ENCODE measurements around the gene SEMA3C. TPM values are rescaled to one million over a fixed set of nuclear protein-coding genes. Genes with fewer than 3 reads are reported as not detected.

SEMA3C gene
- total and polyA plus RNA-seq, 5 donors from 2014 or later, result 1.2 TPM; not detected in 4

DNA sequence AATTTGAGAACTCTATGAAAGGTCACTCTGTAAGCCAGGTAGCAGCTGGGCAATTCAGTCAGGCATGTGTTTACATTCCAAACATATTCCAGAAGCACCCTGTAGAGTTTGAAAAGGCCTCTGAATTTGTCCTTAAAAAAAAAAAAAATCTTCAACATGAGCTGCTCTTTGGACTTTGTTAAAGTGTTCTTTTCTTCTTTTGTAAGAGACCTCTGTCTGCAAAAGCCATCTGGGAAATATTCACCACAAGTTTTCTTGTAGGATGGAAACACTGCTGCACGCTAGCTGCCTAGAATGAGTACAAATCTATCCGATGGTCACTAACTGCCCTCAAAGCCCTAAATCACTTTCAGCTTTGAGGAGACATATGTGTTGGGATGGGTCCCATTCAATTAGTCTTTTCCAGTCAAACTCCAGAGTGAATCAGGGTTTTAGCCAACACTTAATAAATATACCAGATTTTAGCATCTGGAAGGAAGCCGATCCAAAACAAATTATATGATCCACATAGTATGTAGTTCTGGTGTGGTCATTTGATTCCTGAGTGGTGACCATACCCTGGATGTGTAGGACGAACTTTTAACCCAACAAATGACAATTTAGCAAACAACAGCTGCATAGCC, 194.5 kb downstream of the SEMA3C start:
- H3K4me1 Mint-ChIP-seq, result no peaks in the 10 kb centered on the region
- H3K27me3 ChIP-seq (ENCODE audit: control insufficient read depth, insufficient read depth, low read length), result no peaks in the 10 kb centered on the region
- no peak for ATAC-seq (ENCODE audit: low read depth in 2 of 2)

DNA sequence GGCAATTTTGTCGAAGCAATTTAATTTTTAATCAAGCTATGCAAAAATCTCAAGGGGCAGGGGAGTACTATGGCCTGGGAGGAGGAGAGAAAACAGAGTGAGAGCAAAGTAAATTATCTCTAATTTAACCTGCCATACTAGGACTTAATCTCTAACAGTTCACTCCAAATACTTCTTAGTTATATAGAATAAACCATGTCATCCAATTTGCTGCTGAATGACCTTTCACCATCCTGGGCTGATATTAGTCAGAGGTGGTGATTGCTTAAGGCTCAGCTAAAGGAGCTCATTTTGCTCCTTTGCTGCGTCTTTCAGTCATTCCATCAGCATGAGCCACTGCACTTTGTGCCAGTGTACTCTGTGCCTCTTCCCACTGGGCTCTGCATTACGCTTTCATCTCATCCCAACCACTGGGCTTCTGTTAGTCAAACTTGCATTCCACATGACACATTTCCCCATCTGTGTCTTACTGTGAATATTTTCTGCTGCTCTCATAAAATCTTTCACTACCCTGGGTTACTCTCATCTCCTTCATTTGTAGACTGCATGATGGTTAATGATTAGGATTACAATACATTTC, 196.1 kb downstream of the SEMA3C start:
- ATAC-seq (ENCODE audit: low read depth in 2 of 2), result no peak

More for the DNA sequence above, 194.5 kb downstream of the SEMA3C start:
- Histone ChIP-seq H3K36me3 (ENCODE audit: control insufficient read depth, insufficient read depth, low read length) (no peaks in the 10 kb centered on the region), H3K4me3 (ENCODE audit: low read depth, low read length) (no peak overlapping the region), H3K4me1 (ENCODE audit: control insufficient read depth, insufficient read depth, low read length, poor library complexity, severe bottlenecking) (no peaks in the 10 kb centered on the region), H3K27ac (ENCODE audit: insufficient read depth, low read length, poor library complexity, severe bottlenecking) (no peak overlapping the region), H3K9me3 (ENCODE audit: control insufficient read depth in 2 of 2, low read length in 2 of 2) (peaks cover 0 to 5% of the 10 kb centered on the region in 2 experiments)
- Mint-ChIP-seq H3K36me3 (no peaks in the 10 kb centered on the region), H3K9me3 (peaks cover 0 to 6% (median 3%) of the 10 kb centered on the region in 7 donors), H3K4me3 (no peak overlapping the region), H3K27ac (no peak overlapping the region), H3K27me3 (no peaks in the 10 kb centered on the region)
- DNase-seq, result no peak

DNA sequence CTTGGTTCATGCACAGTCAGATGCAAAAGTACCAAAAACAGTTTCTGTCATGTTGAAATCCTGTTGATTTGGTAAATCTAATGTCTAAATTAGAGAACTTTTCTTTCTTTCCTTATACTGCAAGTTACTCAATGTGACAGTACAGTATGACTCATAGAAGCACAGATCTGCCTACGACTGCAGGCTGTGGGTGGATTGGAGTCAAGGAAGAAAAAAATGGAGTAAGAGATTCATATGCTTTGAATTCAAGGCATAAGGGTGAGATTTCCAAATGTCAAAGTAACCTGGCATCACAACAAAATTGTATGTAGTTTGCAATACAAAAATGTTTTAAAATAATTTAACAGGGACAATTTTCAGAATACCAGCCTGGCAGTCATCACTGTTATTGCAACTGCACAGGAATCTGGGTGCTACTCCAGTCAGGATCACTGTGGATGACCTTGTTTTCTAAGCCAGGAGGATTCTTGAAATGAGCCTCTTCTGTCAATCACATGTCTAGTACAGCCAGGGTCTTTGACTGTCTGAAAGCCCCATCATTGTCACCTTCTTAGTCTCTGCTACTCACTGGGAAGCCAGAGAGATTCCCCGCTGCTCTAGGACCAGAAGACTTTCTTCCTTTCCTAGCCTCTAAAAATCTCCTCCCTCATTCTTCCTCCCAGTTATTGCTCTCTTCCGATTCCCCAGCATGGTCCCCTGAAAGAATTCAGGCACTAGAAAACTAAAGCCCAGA, 196.8 kb downstream of the SEMA3C start:
- Mint-ChIP-seq H3K9me3 (peaks cover 0 to 6% (median 3%) of the 10 kb centered on the region in 7 donors), H3K27ac (no peak overlapping the region), H3K4me3 (no peak overlapping the region), H3K27me3 (no peaks in the 10 kb centered on the region), H3K4me1 (no peaks in the 10 kb centered on the region), H3K36me3 (no peaks in the 10 kb centered on the region)
- DNase-seq (no peak), ATAC-seq (ENCODE audit: low read depth in 2 of 2) (no peak)
- Histone ChIP-seq H3K4me1 (ENCODE audit: control insufficient read depth, insufficient read depth, low read length, poor library complexity, severe bottlenecking) (no peaks in the 10 kb centered on the region), H3K27ac (ENCODE audit: insufficient read depth, low read length, poor library complexity, severe bottlenecking) (no peak overlapping the region), H3K9me3 (ENCODE audit: control insufficient read depth in 2 of 2, low read length in 2 of 2) (peaks cover 0 to 2% of the 10 kb centered on the region in 2 experiments), H3K4me3 (ENCODE audit: low read depth, low read length) (no peak overlapping the region), H3K27me3 (ENCODE audit: control insufficient read depth, insufficient read depth, low read length) (no peaks in the 10 kb centered on the region), H3K36me3 (ENCODE audit: control insufficient read depth, insufficient read depth, low read length) (no peaks in the 10 kb centered on the region)

More for the DNA sequence above, 196.1 kb downstream of the SEMA3C start:
- Mint-ChIP-seq H3K27me3 (no peaks in the 10 kb centered on the region), H3K27ac (no peak overlapping the region), H3K9me3 (peaks cover 0 to 6% (median 3%) of the 10 kb centered on the region in 7 donors), H3K36me3 (no peaks in the 10 kb centered on the region), H3K4me3 (no peak overlapping the region), H3K4me1 (no peaks in the 10 kb centered on the region)
- H3K4me3 ChIP-seq (ENCODE audit: low read depth, low read length), result no peak overlapping the region
- H3K9me3 ChIP-seq (ENCODE audit: control insufficient read depth in 2 of 2, low read length in 2 of 2), result peaks cover 0 to 5% of the 10 kb centered on the region in 2 experiments
- no peak for DNase-seq
- no peaks in the 10 kb centered on the region for H3K27me3 ChIP-seq (ENCODE audit: control insufficient read depth, insufficient read depth, low read length)
- no peaks in the 10 kb centered on the region for H3K36me3 ChIP-seq (ENCODE audit: control insufficient read depth, insufficient read depth, low read length)
- no peak overlapping the region for H3K27ac ChIP-seq (ENCODE audit: insufficient read depth, low read length, poor library complexity, severe bottlenecking)
- no peaks in the 10 kb centered on the region for H3K4me1 ChIP-seq (ENCODE audit: control insufficient read depth, insufficient read depth, low read length, poor library complexity, severe bottlenecking)

DNA sequence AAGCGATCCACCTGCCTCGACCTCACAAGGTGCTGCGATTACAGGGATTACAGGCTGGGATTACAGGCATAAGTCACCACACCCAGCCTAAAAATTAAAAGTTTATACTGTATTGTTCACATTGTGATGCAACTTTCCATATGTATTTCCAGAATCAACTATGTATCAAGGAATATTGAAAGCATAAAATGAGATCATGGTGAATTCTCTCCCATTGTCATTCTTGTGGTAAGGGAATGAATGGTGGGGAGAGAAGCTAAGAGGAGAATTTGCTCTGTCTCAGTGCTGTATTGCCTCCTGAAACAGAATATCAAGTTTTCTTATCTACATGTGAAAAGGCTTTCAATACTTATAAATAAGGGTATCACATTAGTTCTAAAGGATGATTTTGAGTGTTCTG, 198.7 kb downstream of the SEMA3C start:
- no peaks in the 10 kb centered on the region for H3K36me3 Mint-ChIP-seq

DNA sequence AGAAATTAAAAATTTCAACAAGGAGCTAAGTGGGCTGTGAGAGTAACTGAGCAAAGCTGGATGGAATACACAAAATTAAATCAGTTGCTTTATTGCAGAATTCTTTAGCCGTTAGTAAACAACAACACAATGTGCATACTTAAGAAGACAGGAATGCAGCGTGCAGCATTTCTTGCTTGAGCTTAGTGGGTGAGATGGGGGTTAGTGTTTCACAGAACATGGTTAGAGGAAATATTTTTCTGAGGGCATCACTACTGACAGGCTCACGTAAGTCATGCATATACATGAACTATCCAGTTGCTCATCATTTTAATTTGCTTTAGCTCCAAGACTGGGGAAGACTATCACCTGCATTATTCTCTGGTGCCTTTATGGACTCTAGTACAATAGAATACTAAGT, 199.6 kb downstream of the SEMA3C start:
- H3K27ac Mint-ChIP-seq, result no peak overlapping the region
- no peaks in the 10 kb centered on the region for H3K36me3 Mint-ChIP-seq
- no peaks in the 10 kb centered on the region for H3K4me1 Mint-ChIP-seq
- Histone ChIP-seq H3K4me1 (ENCODE audit: control insufficient read depth, insufficient read depth, low read length, poor library complexity, severe bottlenecking) (no peaks in the 10 kb centered on the region), H3K4me3 (ENCODE audit: low read depth, low read length) (no peak overlapping the region), H3K36me3 (ENCODE audit: control insufficient read depth, insufficient read depth, low read length) (no peaks in the 10 kb centered on the region), H3K27me3 (ENCODE audit: control insufficient read depth, insufficient read depth, low read length) (no peaks in the 10 kb centered on the region), H3K27ac (ENCODE audit: insufficient read depth, low read length, poor library complexity, severe bottlenecking) (no peak overlapping the region), H3K9me3 (ENCODE audit: control insufficient read depth in 2 of 2, low read length in 2 of 2) (peaks cover 0 to 2% of the 10 kb centered on the region in 2 experiments)
- H3K27me3 Mint-ChIP-seq, result no peaks in the 10 kb centered on the region
- H3K4me3 Mint-ChIP-seq, result no peak overlapping the region
- no peak for DNase-seq
- peaks cover 0 to 6% (median 2%) of the 10 kb centered on the region in 7 donors for H3K9me3 Mint-ChIP-seq
- no peak for ATAC-seq (ENCODE audit: low read depth in 2 of 2)

More for the DNA sequence above, 198.7 kb downstream of the SEMA3C start:
- no peak for DNase-seq
- H3K4me1 Mint-ChIP-seq, result no peaks in the 10 kb centered on the region
- H3K9me3 ChIP-seq (ENCODE audit: control insufficient read depth in 2 of 2, low read length in 2 of 2), result peaks cover 0 to 2% of the 10 kb centered on the region in 2 experiments
- no peaks in the 10 kb centered on the region for H3K4me1 ChIP-seq (ENCODE audit: control insufficient read depth, insufficient read depth, low read length, poor library complexity, severe bottlenecking)
- no peak overlapping the region for H3K27ac ChIP-seq (ENCODE audit: insufficient read depth, low read length, poor library complexity, severe bottlenecking)
- ATAC-seq (ENCODE audit: low read depth in 2 of 2), result no peak
- H3K4me3 ChIP-seq (ENCODE audit: low read depth, low read length), result no peak overlapping the region
- H3K27me3 Mint-ChIP-seq, result no peaks in the 10 kb centered on the region
- H3K36me3 ChIP-seq (ENCODE audit: control insufficient read depth, insufficient read depth, low read length), result no peaks in the 10 kb centered on the region
- no peak overlapping the region for H3K4me3 Mint-ChIP-seq
- H3K27me3 ChIP-seq (ENCODE audit: control insufficient read depth, insufficient read depth, low read length), result no peaks in the 10 kb centered on the region
- peaks cover 0 to 6% (median 2%) of the 10 kb centered on the region in 7 donors for H3K9me3 Mint-ChIP-seq
- H3K27ac Mint-ChIP-seq, result no peak overlapping the region

DNA sequence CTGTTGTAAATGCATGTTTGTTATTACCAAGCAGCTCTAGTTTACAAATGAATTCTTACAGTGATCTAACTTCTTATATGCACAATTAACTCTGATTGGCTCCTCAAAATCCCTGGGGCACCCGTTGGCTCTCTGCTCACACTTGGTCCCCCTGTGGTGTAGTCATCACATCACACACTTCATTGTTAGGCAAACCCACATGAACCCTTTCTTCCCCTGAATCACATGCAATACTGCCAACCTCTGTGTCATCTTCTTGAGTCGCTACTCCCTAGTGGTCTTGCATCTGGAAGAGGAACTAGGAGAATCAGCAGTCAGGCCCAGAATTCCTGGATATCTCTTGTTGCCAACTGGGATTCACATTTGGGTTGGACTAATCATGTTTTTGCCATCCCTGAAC, 207.3 kb downstream of the SEMA3C start:
- Histone ChIP-seq H3K27ac (ENCODE audit: insufficient read depth, low read length, poor library complexity, severe bottlenecking) (no peak overlapping the region), H3K36me3 (ENCODE audit: control insufficient read depth, insufficient read depth, low read length) (no peaks in the 10 kb centered on the region), H3K27me3 (ENCODE audit: control insufficient read depth, insufficient read depth, low read length) (no peaks in the 10 kb centered on the region), H3K4me1 (ENCODE audit: control insufficient read depth, insufficient read depth, low read length, poor library complexity, severe bottlenecking) (no peaks in the 10 kb centered on the region), H3K9me3 (ENCODE audit: control insufficient read depth in 2 of 2, low read length in 2 of 2) (no peaks in the 10 kb centered on the region), H3K4me3 (ENCODE audit: low read depth, low read length) (no peak overlapping the region)
- Mint-ChIP-seq H3K27me3 (no peaks in the 10 kb centered on the region), H3K4me1 (no peaks in the 10 kb centered on the region), H3K4me3 (no peak overlapping the region), H3K9me3 (peaks cover 0 to 13% (median 3%) of the 10 kb centered on the region in 7 donors), H3K36me3 (no peaks in the 10 kb centered on the region), H3K27ac (no peak overlapping the region)
- no peak for ATAC-seq (ENCODE audit: low read depth in 2 of 2)
- no peak for DNase-seq

DNA sequence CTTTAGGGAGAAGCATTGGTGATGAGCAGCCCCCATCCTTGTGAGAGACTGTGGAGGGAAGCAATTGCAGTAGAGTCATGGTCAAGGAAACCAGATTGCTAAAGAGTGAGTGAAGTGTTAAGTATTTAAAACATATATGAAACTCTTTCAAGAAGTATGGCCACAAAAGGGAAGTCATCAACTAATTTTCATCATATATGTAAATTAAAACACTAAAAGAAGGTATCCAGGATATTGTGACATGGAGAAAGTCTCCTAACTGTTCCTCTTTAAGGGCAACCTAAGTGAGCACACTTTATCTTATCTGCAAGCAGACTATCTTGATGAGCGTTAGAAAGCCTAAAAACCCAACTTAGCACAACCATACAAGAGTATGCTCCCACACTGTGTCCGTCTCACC, 210.7 kb downstream of the SEMA3C start:
- no peaks in the 10 kb centered on the region for H3K9me3 ChIP-seq (ENCODE audit: control insufficient read depth in 2 of 2, low read length in 2 of 2)
- H3K36me3 ChIP-seq (ENCODE audit: control insufficient read depth, insufficient read depth, low read length), result no peaks in the 10 kb centered on the region
- no peaks in the 10 kb centered on the region for H3K4me1 ChIP-seq (ENCODE audit: control insufficient read depth, insufficient read depth, low read length, poor library complexity, severe bottlenecking)
- Mint-ChIP-seq H3K9me3 (peaks cover 0 to 13% (median 6%) of the 10 kb centered on the region in 7 donors), H3K4me3 (no peak overlapping the region), H3K36me3 (no peaks in the 10 kb centered on the region), H3K27ac (no peak overlapping the region), H3K27me3 (no peaks in the 10 kb centered on the region), H3K4me1 (no peaks in the 10 kb centered on the region)
- no peak for ATAC-seq (ENCODE audit: low read depth in 2 of 2)
- DNase-seq, result no peak
- H3K4me3 ChIP-seq (ENCODE audit: low read depth, low read length), result no peak overlapping the region
- no peaks in the 10 kb centered on the region for H3K27me3 ChIP-seq (ENCODE audit: control insufficient read depth, insufficient read depth, low read length)
- H3K27ac ChIP-seq (ENCODE audit: insufficient read depth, low read length, poor library complexity, severe bottlenecking), result no peak overlapping the region
